HepG2 (cell line): ENCODE results near the gene MBNL3. TPM values are rescaled to one million over a fixed set of nuclear protein-coding genes. Genes with fewer than 3 reads are reported as not detected.

Experiments
- ARID4A ChIP-seq: sonication (generic); formaldehyde crosslinking; IDR thresholded peaks from 2 replicates; pipeline ENCODE4 v1.5.0; 2020; ENCODE audit warnings: mild to moderate bottlenecking, missing genetic modification reagents, borderline replicate concordance
- DBP ChIP-seq: sonication (generic); formaldehyde crosslinking; IDR thresholded peaks from 2 replicates; pipeline ENCODE4 v1.4.0; 2020; ENCODE audit warnings: missing genetic modification reagents; ENCODE audit errors: not compliant biosample characterization
- DR1 ChIP-seq: sonication (generic); formaldehyde crosslinking; IDR thresholded peaks from 2 replicates; pipeline ENCODE4 v1.8.0; 2021; ENCODE audit warnings: mild to moderate bottlenecking, missing genetic modification reagents, inconsistent platforms
- KDM2A ChIP-seq: sonication (generic); formaldehyde crosslinking; IDR thresholded peaks from 2 replicates; pipeline ENCODE4 v1.4.0; 2020; ENCODE audit warnings: low read depth, missing genetic modification reagents, borderline replicate concordance
- MZF1 ChIP-seq: sonication (generic); formaldehyde crosslinking; IDR thresholded peaks from 2 replicates; pipeline ENCODE4 v1.8.1; 2023; ENCODE audit warnings: mild to moderate bottlenecking, missing genetic modification reagents, borderline replicate concordance
- POGK ChIP-seq: sonication (generic); formaldehyde crosslinking; conservative IDR thresholded peaks from 2 replicates; pipeline ENCODE4 v1.8.0; 2022; ENCODE audit warnings: mild to moderate bottlenecking, moderate library complexity, missing genetic modification reagents
- RFX5 ChIP-seq: IDR thresholded peaks from 2 replicates; pipeline ENCODE4 v1.6.1; 2011; ENCODE audit warnings: low read depth, low read length, improper control_type of control experiment
- RXRA ChIP-seq: sonication (generic); formaldehyde crosslinking; IDR thresholded peaks from 2 replicates; pipeline ENCODE4 v1.5.1; 2020; ENCODE audit warnings: missing genetic modification reagents
- TFDP2 ChIP-seq: sonication (generic); formaldehyde crosslinking; IDR thresholded peaks from 2 replicates; pipeline ENCODE4 v1.4.0; 2020; ENCODE audit warnings: missing genetic modification reagents
- ZBTB10 ChIP-seq: sonication (generic); formaldehyde crosslinking; IDR thresholded peaks from 2 replicates; pipeline ENCODE4 v1.4.0; 2020; ENCODE audit warnings: missing genetic modification reagents, borderline replicate concordance
- ZNF24 ChIP-seq: fragments of 450-650 bp; IDR thresholded peaks from 2 replicates; pipeline ENCODE4 v1.6.1; 2017; ENCODE audit warnings: antibody characterized with exemption, mild to moderate bottlenecking
- ZNF460 ChIP-seq: sonication (generic); formaldehyde crosslinking; IDR thresholded peaks from 2 replicates; pipeline ENCODE4 v1.5.1; 2020; ENCODE audit warnings: missing genetic modification reagents, mild to moderate bottlenecking, borderline replicate concordance
- ZNF572 ChIP-seq: sonication (generic); formaldehyde crosslinking; IDR thresholded peaks from 2 replicates; pipeline ENCODE4 v1.5.1; 2020; ENCODE audit warnings: mild to moderate bottlenecking, missing genetic modification reagents
- ZNF589 ChIP-seq: sonication (generic); formaldehyde crosslinking; conservative IDR thresholded peaks from 2 replicates; pipeline ENCODE4 v1.8.0; 2022; ENCODE audit warnings: mild to moderate bottlenecking, moderate library complexity, missing genetic modification reagents
- polyA plus RNA-seq, 8 experiments: library from polyadenylated mRNA; depleted of rRNA in 3 of 8; stranded (reverse) in 7 of 8; unstranded in 1 of 8; fragments of >200 nt; fragmentation: Illumina TruSeq in 4 of 8; extraction: Trizol in 4 of 8; gene quantifications; 2 replicates each; pipeline versions ENCODE4 v1.2.1 to v1.2.3, GENCODE V29; 2011 to 2016; ENCODE audit warnings: low read depth in 4 of 8, missing spikeins in 1 of 8, mixed read lengths in 1 of 8; ENCODE audit not compliant: insufficient read depth in 1 of 8
- total RNA-seq, 5 experiments: library from RNA; depleted of rRNA; stranded (reverse); fragments of >200 nt; fragmentation: Illumina TruSeq; extraction: Trizol; gene quantifications; 2 replicates each; pipeline ENCODE4 v1.2.3, GENCODE V29; 2016; ENCODE audit warnings: low read depth in 1 of 5
- TF ChIP-seq, protein P1 (sequence below): sonication (generic); formaldehyde crosslinking; conservative IDR thresholded peaks from 2 replicates; pipeline ENCODE4 v1.4.0; 2020; ENCODE audit warnings: missing genetic modification reagents

Gene MBNL3
- total and polyA plus RNA-seq, 2 of the 13 experiments (the other 11 are each of a cell fraction or from before 2014, with no cell fraction given) = 155 to 257 TPM

DNA sequence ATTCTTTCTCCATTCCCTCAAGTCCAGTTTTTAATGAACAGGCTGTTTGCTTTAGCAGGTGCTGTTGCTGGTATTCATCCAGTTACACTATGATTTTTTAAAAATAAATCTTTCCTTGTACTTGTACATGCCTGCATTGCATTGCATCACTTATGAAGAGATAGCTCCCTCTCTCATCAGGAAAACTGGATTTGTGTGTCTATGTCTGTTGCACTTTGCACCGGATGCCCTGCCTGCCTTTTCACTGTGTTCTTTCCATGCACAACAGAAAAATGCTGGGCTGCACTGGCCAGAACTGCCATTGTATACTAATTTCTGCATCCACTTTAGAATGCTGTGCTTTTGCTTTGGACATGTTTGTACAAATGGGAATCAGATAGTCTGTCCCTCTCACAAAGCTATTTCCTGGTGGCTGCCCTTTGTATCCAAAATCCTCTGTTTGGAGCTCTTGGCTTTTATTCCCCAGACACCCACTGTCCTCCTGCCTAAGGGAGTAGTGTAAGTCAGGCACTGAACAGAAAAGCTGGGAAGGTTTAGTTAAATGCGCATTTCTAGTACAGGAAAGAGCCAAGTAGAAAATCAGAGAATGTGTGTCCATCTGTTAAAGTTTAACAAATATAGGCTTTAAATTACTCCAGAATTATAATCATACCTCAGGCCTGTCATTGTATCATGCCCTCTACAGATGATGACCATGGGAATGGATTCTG lies 119.1 kb downstream of the MBNL3 start (continued):
- TF ChIP-seq POGK (CRISPR knock-in tag) (no peak), ZNF460 (CRISPR knock-in tag) (no peak), DBP (CRISPR knock-in tag) (no peak), TFDP2 (CRISPR knock-in tag) (no peak), ZNF572 (CRISPR knock-in tag) (no peak), MZF1 (CRISPR knock-in tag) (no peak), ZNF589 (CRISPR knock-in tag) (no peak), RFX5 (no peak), DR1 (CRISPR knock-in tag) (no peak), ZBTB10 (CRISPR knock-in tag) (no peak), RXRA (CRISPR knock-in tag) (no peak; the same call in 1 of the 2 replicates), ARID4A (CRISPR knock-in tag) (no peak; the same call in 1 of the 2 replicates), KDM2A (CRISPR knock-in tag) (no peak), ZNF24 (no peak)
- TF ChIP-seq, protein P1, sequence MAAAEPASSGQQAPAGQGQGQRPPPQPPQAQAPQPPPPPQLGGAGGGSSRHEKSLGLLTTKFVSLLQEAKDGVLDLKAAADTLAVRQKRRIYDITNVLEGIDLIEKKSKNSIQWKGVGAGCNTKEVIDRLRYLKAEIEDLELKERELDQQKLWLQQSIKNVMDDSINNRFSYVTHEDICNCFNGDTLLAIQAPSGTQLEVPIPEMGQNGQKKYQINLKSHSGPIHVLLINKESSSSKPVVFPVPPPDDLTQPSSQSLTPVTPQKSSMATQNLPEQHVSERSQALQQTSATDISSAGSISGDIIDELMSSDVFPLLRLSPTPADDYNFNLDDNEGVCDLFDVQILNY (CRISPR knock-in tag) = no peak
